ENCODE data around the gene MICAL3.

Gene MICAL3

GRCh38 chr22:17961446-17961729 is 63.0 kb downstream of the MICAL3 start:
- H3K36me3 ChIP-seq (ENCODE audit: insufficient read depth, low read length) = peaks cover 5% of the 10 kb centered on the region; the same call in 1 of the 2 replicates
- H4K20me1 ChIP-seq (ENCODE audit: insufficient read depth, low read length) = no peaks in the 10 kb centered on the region
- H3K9me3 ChIP-seq (ENCODE audit: low read length) = no peaks in the 10 kb centered on the region
- H3K9ac ChIP-seq (ENCODE audit: low read length) = no peak overlapping the region
- H3K79me2 ChIP-seq (ENCODE audit: insufficient read depth, low read length) = peaks cover 5% of the 10 kb centered on the region; the same call in 1 of the 2 replicates
- peaks cover 23% of the 10 kb centered on the region for H3K4me1 ChIP-seq (ENCODE audit: insufficient read depth, low read length, severe bottlenecking)
- H3K4me2 ChIP-seq (ENCODE audit: low read length) = no peak overlapping the region
- H3K27me3 ChIP-seq (ENCODE audit: insufficient read depth, low read length) = no peaks in the 10 kb centered on the region
- H3K9me2 ChIP-seq (ENCODE audit: low read depth, low read length) = no peaks in the 10 kb centered on the region
- no peak overlapping the region for H3K4me3 ChIP-seq (ENCODE audit: low read depth, low read length, poor library complexity, severe bottlenecking)
- H3F3A ChIP-seq (ENCODE audit: insufficient read depth, low read length) = no peaks in the 10 kb centered on the region
- no peak overlapping the region for H3K27ac ChIP-seq (ENCODE audit: low read depth, low read length, poor library complexity, severe bottlenecking)
- TF ChIP-seq EZH2 (IDR thresholded peaks at IDR 0.05; ENCODE audit: borderline replicate concordance, low read length) (no peak), CTCF (IDR thresholded peaks at IDR 0.05; ENCODE audit: low read length) (no peak)
- no peak overlapping the region for H2AFZ ChIP-seq (ENCODE audit: low read length)

GRCh38 chr22:17960695-17961445 is 63.5 kb downstream of the MICAL3 start:
- H3K27me3 ChIP-seq (ENCODE audit: insufficient read depth, low read length) = no peaks in the 10 kb centered on the region
- no peak overlapping the region for H2AFZ ChIP-seq (ENCODE audit: low read length)
- H3K36me3 ChIP-seq (ENCODE audit: insufficient read depth, low read length) = peaks cover 5% of the 10 kb centered on the region; the same call in 1 of the 2 replicates
- no peaks in the 10 kb centered on the region for H4K20me1 ChIP-seq (ENCODE audit: insufficient read depth, low read length)
- peaks cover 18% of the 10 kb centered on the region for H3K4me1 ChIP-seq (ENCODE audit: insufficient read depth, low read length, severe bottlenecking)
- peaks cover 5% of the 10 kb centered on the region; the same call in 1 of the 2 replicates for H3K79me2 ChIP-seq (ENCODE audit: insufficient read depth, low read length)
- no peaks in the 10 kb centered on the region for H3F3A ChIP-seq (ENCODE audit: insufficient read depth, low read length)
- no peak for TF ChIP-seq CTCF (IDR thresholded peaks at IDR 0.05; ENCODE audit: low read length)
- no peak for TF ChIP-seq EZH2 (IDR thresholded peaks at IDR 0.05; ENCODE audit: borderline replicate concordance, low read length)
- no peak overlapping the region for H3K4me2 ChIP-seq (ENCODE audit: low read length)
- no peak overlapping the region for H3K9ac ChIP-seq (ENCODE audit: low read length)
- no peaks in the 10 kb centered on the region for H3K9me2 ChIP-seq (ENCODE audit: low read depth, low read length)
- no peaks in the 10 kb centered on the region for H3K9me3 ChIP-seq (ENCODE audit: low read length)
- H3K4me3 ChIP-seq (ENCODE audit: low read depth, low read length, poor library complexity, severe bottlenecking) = no peak overlapping the region
- no peak overlapping the region for H3K27ac ChIP-seq (ENCODE audit: low read depth, low read length, poor library complexity, severe bottlenecking)

GRCh38 chr22:17960011-17960410 is 64.3 kb downstream of the MICAL3 start:
- Histone ChIP-seq H3K4me2 (ENCODE audit: low read length) (no peak overlapping the region), H3K36me3 (ENCODE audit: insufficient read depth, low read length) (peaks cover 5% of the 10 kb centered on the region; the same call in 1 of the 2 replicates), H3K4me1 (ENCODE audit: insufficient read depth, low read length, severe bottlenecking) (peaks cover 9% of the 10 kb centered on the region), H2AFZ (ENCODE audit: low read length) (no peak overlapping the region), H3F3A (ENCODE audit: insufficient read depth, low read length) (no peaks in the 10 kb centered on the region), H3K27ac (ENCODE audit: low read depth, low read length, poor library complexity, severe bottlenecking) (no peak overlapping the region), H4K20me1 (ENCODE audit: insufficient read depth, low read length) (no peaks in the 10 kb centered on the region), H3K4me3 (ENCODE audit: low read depth, low read length, poor library complexity, severe bottlenecking) (no peak overlapping the region), H3K9me2 (ENCODE audit: low read depth, low read length) (no peaks in the 10 kb centered on the region), H3K27me3 (ENCODE audit: insufficient read depth, low read length) (no peaks in the 10 kb centered on the region; the same call in 1 of the 2 replicates), H3K79me2 (ENCODE audit: insufficient read depth, low read length) (no peaks in the 10 kb centered on the region; the same call in 1 of the 2 replicates), H3K9me3 (ENCODE audit: low read length) (no peaks in the 10 kb centered on the region), H3K9ac (ENCODE audit: low read length) (no peak overlapping the region)
- TF ChIP-seq EZH2 (IDR thresholded peaks at IDR 0.05; ENCODE audit: borderline replicate concordance, low read length) = no peak
- no peak for TF ChIP-seq CTCF (IDR thresholded peaks at IDR 0.05; ENCODE audit: low read length)
